Panc1 (cell line): ENCODE results near the gene ITGB3. TPM values are rescaled to one million over a fixed set of nuclear protein-coding genes. Genes with fewer than 3 reads are reported as not detected.

Experiments used
- ATAC-seq: fragments of 200-7000 bp; cut with Tn5 transposase; 2 replicates; pipeline ENCODE4 v1.9.1; 2020; ENCODE audit warnings: mild to moderate bottlenecking, moderate library complexity
- BruUV-seq: library from RNA; stranded (reverse); fragments of 400-500 nt; replicated peaks from 2 replicates; lab custom pipeline; 2021; lab: Mats Ljungman, UMichigan
- CTCF ChIA-PET: fragments of 300-600 bp; sonication (Branson Sonifier 250); formaldehyde crosslinking; loops from one replicate; lab custom pipeline; 2022; ENCODE audit warnings: antibody characterized with exemption; lab: Charles Lee
- POLR2A ChIA-PET: fragments of 300-600 bp; sonication (Branson Sonifier 250); formaldehyde crosslinking; loops from one replicate; lab custom pipeline; 2022; ENCODE audit warnings: antibody characterized with exemption; lab: Charles Lee
- DNase-seq: peaks from one replicate; pipeline ENCODE4 v3.0.0-alpha.2; 2010; ENCODE audit warnings: low read depth, low spot score
- H3K27ac ChIP-seq: 2 replicates; pipeline ENCODE4 v1.5.1; 2011; ENCODE audit warnings: mild to moderate bottlenecking, low read length, inconsistent platforms
- H3K27me3 ChIP-seq: fragments of 200-500 bp; sonication (Bioruptor generic); 2 replicates; pipeline ENCODE4 v1.6.0; 2014; ENCODE audit warnings: low read length, inconsistent platforms; ENCODE audit not compliant: control insufficient read depth, insufficient read depth
- H3K36me3 ChIP-seq: fragments of 200-500 bp; sonication (Bioruptor generic); 2 replicates; pipeline ENCODE4 v1.5.1; 2014; ENCODE audit warnings: inconsistent platforms, mild to moderate bottlenecking, low read length, moderate library complexity; ENCODE audit not compliant: control insufficient read depth, insufficient read depth
- H3K4me1 ChIP-seq: 2 replicates; pipeline ENCODE4 v1.5.1; 2011; ENCODE audit warnings: inconsistent platforms, mild to moderate bottlenecking, low read length, moderate library complexity; ENCODE audit not compliant: control insufficient read depth, insufficient read depth
- H3K4me3 ChIP-seq, 2 experiments: 2 replicates each; pipeline ENCODE4 v1.5.1; 2011 to 2012; ENCODE audit warnings: low read depth in 2 of 2, low read length in 2 of 2, mild to moderate bottlenecking in 2 of 2, inconsistent platforms in 1 of 2, moderate library complexity in 1 of 2
- H3K9me3 ChIP-seq: fragments of 200-500 bp; sonication (Bioruptor generic); 2 replicates; pipeline ENCODE4 v1.5.1; 2014; ENCODE audit warnings: low read depth, mild to moderate bottlenecking, inconsistent platforms, low read length, moderate library complexity; ENCODE audit not compliant: control insufficient read depth, insufficient read depth
- CTCF ChIP-seq: fragments of 450-650 bp; IDR thresholded peaks from 2 replicates; pipeline ENCODE4 v1.5.1; 2017; ENCODE audit warnings: mild to moderate bottlenecking
- POLR2AphosphoS5 ChIP-seq: IDR thresholded peaks from 2 replicates; pipeline ENCODE4 v1.6.1; 2012; ENCODE audit warnings: mild to moderate bottlenecking, low read depth, low read length, moderate library complexity
- SIN3A ChIP-seq: IDR thresholded peaks from 2 replicates; pipeline ENCODE4 v1.6.1; 2012; ENCODE audit warnings: low read depth, mild to moderate bottlenecking, low read length, moderate library complexity, borderline replicate concordance; ENCODE audit not compliant: insufficient read depth
- TCF7L2 ChIP-seq: IDR thresholded peaks from 2 replicates; pipeline ENCODE4 v1.6.1; 2011; ENCODE audit warnings: mild to moderate bottlenecking, low read depth, low read length, inconsistent platforms
- in situ Hi-C: cut with HindIII; loops from 2 replicates; pipeline ENCODE4 v1.10.0; 2016; ENCODE audit warnings: low sequenced_read_pairs, low pct_unique_long_range_greater_than_20kb
- intact Hi-C: fragments of 100-400 bp; cut with micrococcal nuclease; formaldehyde crosslinking; loops from one replicate; pipeline ENCODE4 v1.10.0; 2022; ENCODE audit not compliant: unreplicated experiment
- total RNA-seq: library from RNA; stranded (reverse); gene quantifications from one replicate; pipeline ENCODE4 v1.2.1, GENCODE V29; 2021; ENCODE audit not compliant: unreplicated experiment
- TF ChIP-seq, protein P1 (sequence below), 2 experiments: IDR thresholded peaks; 2 replicates each; pipeline ENCODE4 v1.6.1; 2011 to 2012; ENCODE audit warnings: low read depth in 2 of 2, control low read depth in 1 of 2, low read length in 1 of 2, mild to moderate bottlenecking in 1 of 2, moderate library complexity in 1 of 2; ENCODE audit not compliant: insufficient read depth in 1 of 2

Gene ITGB3
- total RNA-seq, 1 experiment from 2014 or later = 17.6 TPM

DNA sequence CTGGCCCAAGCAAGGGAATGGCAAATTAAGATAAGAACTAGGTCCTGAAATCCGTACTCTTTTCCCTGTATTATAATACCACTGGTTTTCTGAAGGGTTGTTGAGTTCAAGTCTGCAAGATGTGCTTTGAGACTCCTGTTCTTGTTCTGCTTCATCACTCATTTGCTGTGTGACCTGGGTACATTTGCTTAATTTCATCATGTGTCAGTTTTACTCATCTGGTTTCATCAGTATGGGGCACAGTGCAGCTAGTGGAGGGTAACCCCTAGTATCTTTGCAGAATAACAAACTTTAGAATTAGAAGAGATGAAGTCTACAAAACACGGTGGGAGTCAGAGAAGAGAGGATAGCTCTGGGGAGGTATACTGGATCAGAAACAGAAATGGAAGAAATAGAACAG lies 48.2 kb downstream of the ITGB3 start:
- Histone ChIP-seq H3K27me3 (no peaks in the 10 kb centered on the region), H3K4me1 (peaks cover 14% of the 10 kb centered on the region), H3K36me3 (no peaks in the 10 kb centered on the region), H3K9me3 (no peaks in the 10 kb centered on the region), H3K27ac (peak overlapping the region; percentile 39; the same call in 1 of the 2 replicates), H3K4me3 (no peak overlapping the region)
- DNase-seq = no peak
- no peak for ATAC-seq
- intact Hi-C loops (no loop called here), in situ Hi-C loops (no loop called here)
- TF ChIP-seq SIN3A (no peak), POLR2AphosphoS5 (no peak), CTCF (no peak), TCF7L2 (no peak)
- TF ChIP-seq, protein P1, sequence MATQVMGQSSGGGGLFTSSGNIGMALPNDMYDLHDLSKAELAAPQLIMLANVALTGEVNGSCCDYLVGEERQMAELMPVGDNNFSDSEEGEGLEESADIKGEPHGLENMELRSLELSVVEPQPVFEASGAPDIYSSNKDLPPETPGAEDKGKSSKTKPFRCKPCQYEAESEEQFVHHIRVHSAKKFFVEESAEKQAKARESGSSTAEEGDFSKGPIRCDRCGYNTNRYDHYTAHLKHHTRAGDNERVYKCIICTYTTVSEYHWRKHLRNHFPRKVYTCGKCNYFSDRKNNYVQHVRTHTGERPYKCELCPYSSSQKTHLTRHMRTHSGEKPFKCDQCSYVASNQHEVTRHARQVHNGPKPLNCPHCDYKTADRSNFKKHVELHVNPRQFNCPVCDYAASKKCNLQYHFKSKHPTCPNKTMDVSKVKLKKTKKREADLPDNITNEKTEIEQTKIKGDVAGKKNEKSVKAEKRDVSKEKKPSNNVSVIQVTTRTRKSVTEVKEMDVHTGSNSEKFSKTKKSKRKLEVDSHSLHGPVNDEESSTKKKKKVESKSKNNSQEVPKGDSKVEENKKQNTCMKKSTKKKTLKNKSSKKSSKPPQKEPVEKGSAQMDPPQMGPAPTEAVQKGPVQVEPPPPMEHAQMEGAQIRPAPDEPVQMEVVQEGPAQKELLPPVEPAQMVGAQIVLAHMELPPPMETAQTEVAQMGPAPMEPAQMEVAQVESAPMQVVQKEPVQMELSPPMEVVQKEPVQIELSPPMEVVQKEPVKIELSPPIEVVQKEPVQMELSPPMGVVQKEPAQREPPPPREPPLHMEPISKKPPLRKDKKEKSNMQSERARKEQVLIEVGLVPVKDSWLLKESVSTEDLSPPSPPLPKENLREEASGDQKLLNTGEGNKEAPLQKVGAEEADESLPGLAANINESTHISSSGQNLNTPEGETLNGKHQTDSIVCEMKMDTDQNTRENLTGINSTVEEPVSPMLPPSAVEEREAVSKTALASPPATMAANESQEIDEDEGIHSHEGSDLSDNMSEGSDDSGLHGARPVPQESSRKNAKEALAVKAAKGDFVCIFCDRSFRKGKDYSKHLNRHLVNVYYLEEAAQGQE (IDR thresholded peaks at IDR 0.05; ENCODE audit: insufficient read depth in 1 of 2, low read depth in 2 of 2, low read length in 1 of 2) = no peak
- ChIA-PET POLR2A (no interaction called here), CTCF (no interaction called here)
- no TSS peak for BruUV-seq

DNA sequence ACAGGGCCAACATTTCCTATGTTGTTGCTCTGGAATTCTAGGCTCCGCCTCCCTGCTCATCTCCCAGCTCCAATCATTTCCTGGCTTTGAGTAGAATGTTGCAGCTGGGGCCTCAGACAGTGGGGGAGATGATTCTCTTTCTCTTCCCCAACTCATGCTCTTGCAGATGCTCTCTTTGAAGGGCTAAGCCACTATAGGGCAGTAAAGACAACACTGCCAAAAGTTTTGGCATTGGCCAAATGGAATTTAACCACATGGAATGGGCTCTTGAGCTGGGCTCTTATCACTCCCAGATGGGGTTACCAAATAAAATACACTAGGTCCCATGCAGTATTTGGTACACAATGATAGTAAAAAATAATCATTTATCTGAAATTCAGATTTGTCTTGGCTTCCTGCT lies 50.6 kb downstream of the ITGB3 start:
- no peak overlapping the region for H3K4me3 ChIP-seq
- CTCF ChIA-PET = no interaction called here
- peaks cover 14% of the 10 kb centered on the region for H3K4me1 ChIP-seq
- H3K36me3 ChIP-seq = no peaks in the 10 kb centered on the region
- H3K27me3 ChIP-seq = no peaks in the 10 kb centered on the region
- TF ChIP-seq, protein P1 (IDR thresholded peaks at IDR 0.05; ENCODE audit: insufficient read depth in 1 of 2, low read depth in 2 of 2, low read length in 1 of 2) = no peak
- TF ChIP-seq CTCF (no peak), POLR2AphosphoS5 (no peak), SIN3A (no peak), TCF7L2 (no peak)
- POLR2A ChIA-PET = no interaction called here
- H3K9me3 ChIP-seq = no peaks in the 10 kb centered on the region
- intact Hi-C loops = no loop called here
- ATAC-seq (no peak), DNase-seq (no peak)
- peak overlapping the region; percentile 90; the same call in 1 of the 2 replicates for H3K27ac ChIP-seq
- in situ Hi-C loops = no loop called here
- no TSS peak for BruUV-seq
